ENCODE results near the gene CGB3. TPM values are rescaled to one million over a fixed set of nuclear protein-coding genes. Genes with fewer than 3 reads are reported as not detected.

Gene CGB3
- polyA plus RNA-seq, 1 of the 3 experiments (the other 2 are of a cell fraction): 0.10 TPM

DNA sequence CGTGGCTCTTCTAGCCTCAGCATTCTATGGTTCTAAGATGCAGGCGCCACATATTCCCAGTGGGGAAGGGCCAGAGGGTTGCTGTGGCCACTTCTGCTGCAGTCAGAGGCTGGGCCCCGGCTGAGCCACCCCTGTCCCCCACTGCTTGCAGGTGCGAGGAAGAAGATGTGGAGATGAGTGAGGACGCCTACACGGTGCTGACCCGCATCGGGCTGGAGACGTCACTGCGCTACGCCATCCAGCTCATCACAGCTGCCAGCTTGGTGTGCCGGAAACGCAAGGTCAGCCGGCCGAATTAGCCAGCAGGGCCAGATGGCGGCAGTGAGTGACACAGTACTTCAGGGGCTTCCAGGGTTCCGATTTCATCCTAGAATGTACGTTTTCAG is 9.3 kb downstream of the CGB3 start:
- no peak overlapping the region for H3K4me2 ChIP-seq

GRCh38 chr19:49014123-49014869 is 9.8 kb downstream of the CGB3 start:
- DNase-seq: no peak
- Histone ChIP-seq H3K9ac (no peak overlapping the region), H3K9me2 (no peaks in the 10 kb centered on the region), H3K4me2 (no peak overlapping the region), H3K9me3 (no peaks in the 10 kb centered on the region), H2AFZ (ENCODE audit: low read depth) (no peak overlapping the region), H3F3A (replicated peaks; ENCODE audit: insufficient read depth) (peaks cover 10% of the 10 kb centered on the region), H3K36me3 (replicated peaks in 1 of 2; ENCODE audit: control insufficient read depth in 1 of 2, insufficient read depth in 2 of 2, low read length in 1 of 2) (peaks cover 0 to 46% of the 10 kb centered on the region in 2 experiments), H3K27me3 (ENCODE audit: insufficient read depth) (no peaks in the 10 kb centered on the region), H3K4me3 (ENCODE audit: low read depth in 2 of 2, low read length in 1 of 2) (no peak overlapping the region), H4K20me1 (ENCODE audit: insufficient read depth) (no peaks in the 10 kb centered on the region), H3K79me2 (ENCODE audit: insufficient read depth) (no peaks in the 10 kb centered on the region), H3K4me1 (ENCODE audit: control insufficient read depth in 1 of 2, insufficient read depth in 2 of 2, low read depth in 1 of 2, low read length in 1 of 2) (peaks cover 0 to 22% of the 10 kb centered on the region in 2 experiments; a peak in 1 of 4 replicates), H3K27ac (ENCODE audit: low read depth in 2 of 2, low read length in 1 of 2) (no peak overlapping the region)
- ChIA-PET CTCF (interaction anchor here (1.1 to 8.6 kb wide), 2 partner anchors 15 to 21 kb away, joined by 5 to 68 read pairs; partner anchors contain the start of gene RUVBL2), POLR2A (no interaction called here)
- WGBS (ENCODE audit: low lambda C conversion rate): 92% methylated on average over 16 of the region's 32 CpGs
- TF ChIP-seq POLR2AphosphoS5 (IDR thresholded peaks at IDR 0.05; ENCODE audit: low read depth, low read length) (0 out of 2 replicates have a peak, but pooled peaks have one; percentile 5), NRF1 (IDR thresholded peaks at IDR 0.05; ENCODE audit: low read depth, low read length) (no peak)

More for the DNA sequence above, 9.3 kb downstream of the CGB3 start:
- no peak overlapping the region for H3K9ac ChIP-seq
- H3K36me3 ChIP-seq (replicated peaks in 1 of 2; ENCODE audit: control insufficient read depth in 1 of 2, insufficient read depth in 2 of 2, low read length in 1 of 2): peaks cover 0 to 41% of the 10 kb centered on the region in 2 experiments
- H3K9me2 ChIP-seq: no peaks in the 10 kb centered on the region
- H2AFZ ChIP-seq (ENCODE audit: low read depth): no peak overlapping the region
- H3K27me3 ChIP-seq (ENCODE audit: insufficient read depth): no peaks in the 10 kb centered on the region
- peaks cover 12% of the 10 kb centered on the region for H3F3A ChIP-seq (replicated peaks; ENCODE audit: insufficient read depth)
- no peak overlapping the region for H3K4me3 ChIP-seq (ENCODE audit: low read depth in 2 of 2, low read length in 1 of 2)
- no peak for DNase-seq
- no peak for TF ChIP-seq ELF1 (IDR thresholded peaks at IDR 0.05)
- no peak for TF ChIP-seq SMC3 (IDR thresholded peaks at IDR 0.05; ENCODE audit: low read depth, low read length)
- no peak for TF ChIP-seq YY1 (IDR thresholded peaks at IDR 0.05; ENCODE audit: low read depth)
- no peak overlapping the region for H3K27ac ChIP-seq (ENCODE audit: low read depth in 2 of 2, low read length in 1 of 2)
- 95% methylated on average over 16 of the region's 18 CpGs for WGBS (ENCODE audit: low lambda C conversion rate)
- H3K4me1 ChIP-seq (ENCODE audit: control insufficient read depth in 1 of 2, insufficient read depth in 2 of 2, low read depth in 1 of 2, low read length in 1 of 2): peaks cover 0 to 24% of the 10 kb centered on the region in 2 experiments; a peak in 1 of 4 replicates
- ChIA-PET CTCF (interaction anchor here (1.1 to 1.4 kb wide), 2 partner anchors 15 to 21 kb away, joined by 3 to 5 read pairs; partner anchors contain the start of gene RUVBL2), POLR2A (no interaction called here)
- no peaks in the 10 kb centered on the region for H4K20me1 ChIP-seq (ENCODE audit: insufficient read depth)
- no peaks in the 10 kb centered on the region for H3K79me2 ChIP-seq (ENCODE audit: insufficient read depth)
- H3K9me3 ChIP-seq: no peaks in the 10 kb centered on the region

DNA sequence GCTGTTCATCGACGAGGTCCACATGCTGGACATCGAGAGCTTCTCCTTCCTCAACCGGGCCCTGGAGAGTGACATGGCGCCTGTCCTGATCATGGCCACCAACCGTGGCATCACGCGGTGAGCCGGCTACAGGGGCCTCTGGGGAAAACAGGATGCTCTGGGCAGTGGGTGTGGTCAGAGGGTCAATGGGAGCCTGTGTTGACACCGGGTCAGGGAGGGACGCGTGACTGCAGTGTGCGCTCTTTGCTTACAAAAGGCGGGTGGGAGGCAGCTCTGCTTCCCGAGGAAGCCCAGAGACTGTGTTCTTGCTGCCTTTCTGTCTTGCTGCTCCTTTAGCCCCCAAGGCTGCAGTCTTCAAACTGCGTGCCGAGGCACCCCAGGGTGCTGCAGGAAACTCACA is 12.9 kb downstream of the CGB3 start:
- WGBS (ENCODE audit: low lambda C conversion rate): 90% methylated on average over 13 of the region's 17 CpGs
- Histone ChIP-seq H3K4me2 (no peak overlapping the region), H3F3A (replicated peaks; ENCODE audit: insufficient read depth) (peaks cover 7% of the 10 kb centered on the region), H3K27ac (ENCODE audit: low read depth in 2 of 2, low read length in 1 of 2) (no peak overlapping the region), H3K9me3 (no peaks in the 10 kb centered on the region), H3K36me3 (replicated peaks in 1 of 2; ENCODE audit: control insufficient read depth in 1 of 2, insufficient read depth in 2 of 2, low read length in 1 of 2) (peaks cover 7 to 55% of the 10 kb centered on the region in 2 experiments), H2AFZ (ENCODE audit: low read depth) (no peak overlapping the region), H3K4me1 (ENCODE audit: control insufficient read depth in 1 of 2, insufficient read depth in 2 of 2, low read depth in 1 of 2, low read length in 1 of 2) (no peaks in the 10 kb centered on the region), H3K4me3 (ENCODE audit: low read depth in 2 of 2, low read length in 1 of 2) (no peak overlapping the region), H4K20me1 (ENCODE audit: insufficient read depth) (no peaks in the 10 kb centered on the region), H3K9ac (no peak overlapping the region), H3K9me2 (no peaks in the 10 kb centered on the region), H3K79me2 (ENCODE audit: insufficient read depth) (no peaks in the 10 kb centered on the region), H3K27me3 (ENCODE audit: insufficient read depth) (no peaks in the 10 kb centered on the region)
- CTCF ChIA-PET: interaction anchor here (1.3 to 8.6 kb wide), 2 partner anchors 8 to 12 kb away, joined by 5 to 68 read pairs; no protein-coding TSS in a partner anchor
- POLR2A ChIA-PET: no interaction called here
- DNase-seq: no peak
- TF ChIP-seq FOXM1 (IDR thresholded peaks at IDR 0.05; ENCODE audit: low read depth): no peak
- TF ChIP-seq RFX5 (IDR thresholded peaks at IDR 0.05; ENCODE audit: low read length): no peak
- TF ChIP-seq FOXJ3 (CRISPR knock-in tag; IDR thresholded peaks at IDR 0.05): no peak
- TF ChIP-seq, protein P1, sequence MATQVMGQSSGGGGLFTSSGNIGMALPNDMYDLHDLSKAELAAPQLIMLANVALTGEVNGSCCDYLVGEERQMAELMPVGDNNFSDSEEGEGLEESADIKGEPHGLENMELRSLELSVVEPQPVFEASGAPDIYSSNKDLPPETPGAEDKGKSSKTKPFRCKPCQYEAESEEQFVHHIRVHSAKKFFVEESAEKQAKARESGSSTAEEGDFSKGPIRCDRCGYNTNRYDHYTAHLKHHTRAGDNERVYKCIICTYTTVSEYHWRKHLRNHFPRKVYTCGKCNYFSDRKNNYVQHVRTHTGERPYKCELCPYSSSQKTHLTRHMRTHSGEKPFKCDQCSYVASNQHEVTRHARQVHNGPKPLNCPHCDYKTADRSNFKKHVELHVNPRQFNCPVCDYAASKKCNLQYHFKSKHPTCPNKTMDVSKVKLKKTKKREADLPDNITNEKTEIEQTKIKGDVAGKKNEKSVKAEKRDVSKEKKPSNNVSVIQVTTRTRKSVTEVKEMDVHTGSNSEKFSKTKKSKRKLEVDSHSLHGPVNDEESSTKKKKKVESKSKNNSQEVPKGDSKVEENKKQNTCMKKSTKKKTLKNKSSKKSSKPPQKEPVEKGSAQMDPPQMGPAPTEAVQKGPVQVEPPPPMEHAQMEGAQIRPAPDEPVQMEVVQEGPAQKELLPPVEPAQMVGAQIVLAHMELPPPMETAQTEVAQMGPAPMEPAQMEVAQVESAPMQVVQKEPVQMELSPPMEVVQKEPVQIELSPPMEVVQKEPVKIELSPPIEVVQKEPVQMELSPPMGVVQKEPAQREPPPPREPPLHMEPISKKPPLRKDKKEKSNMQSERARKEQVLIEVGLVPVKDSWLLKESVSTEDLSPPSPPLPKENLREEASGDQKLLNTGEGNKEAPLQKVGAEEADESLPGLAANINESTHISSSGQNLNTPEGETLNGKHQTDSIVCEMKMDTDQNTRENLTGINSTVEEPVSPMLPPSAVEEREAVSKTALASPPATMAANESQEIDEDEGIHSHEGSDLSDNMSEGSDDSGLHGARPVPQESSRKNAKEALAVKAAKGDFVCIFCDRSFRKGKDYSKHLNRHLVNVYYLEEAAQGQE (IDR thresholded peaks at IDR 0.05; ENCODE audit: low read depth, low read length): no peak
